T-cell (primary cell): ENCODE measurements around the gene MIOS. TPM values are rescaled to one million over a fixed set of nuclear protein-coding genes. Genes with fewer than 3 reads are reported as not detected.
A peak's percentile ranks its signal among the peaks of the same experiment; 100 is the strongest.

ENCODE experiments used
- ATAC-seq, 4 experiments: fragments of 200-7000 bp in 3 of 4; fragments of 150-1000 bp in 1 of 4; cut with Tn5 transposase; replicated peaks in 1 of 4; 1 replicate in 3 of 4; 2 replicates in 1 of 4; pipeline ENCODE4 v1.10.0; 2021; ENCODE audit warnings: moderate library complexity in 3 of 4, mild to moderate bottlenecking in 2 of 4, moderate number of reproducible peaks in 1 of 4
- CTCF ChIA-PET, 2 donors: fragments of 300-600 bp; sonication (Branson Sonifier 250); formaldehyde crosslinking; loops; one replicate each; lab custom pipeline; 2022; ENCODE audit warnings: antibody characterized with exemption in 2 of 2; lab: Charles Lee
- POLR2A ChIA-PET, 2 donors: fragments of 300-600 bp; sonication (Branson Sonifier 250); formaldehyde crosslinking; loops; one replicate each; lab custom pipeline; 2022; ENCODE audit warnings: antibody characterized with exemption in 2 of 2; lab: Charles Lee
- DNase-seq, 35 experiments: peaks; one replicate each; pipeline versions ENCODE4 v3.0.0 to v3.0.0-alpha.2; 2013 to 2023
- H3K27ac ChIP-seq: one replicate; pipeline ENCODE4 v1.5.1; 2013; ENCODE audit warnings: low read length
- H3K27me3 ChIP-seq, 2 experiments: replicated peaks in 1 of 2; 1 replicate in 1 of 2; 2 replicates in 1 of 2; pipeline versions ENCODE4 v1.6.1 to v1.7.0; 2013; ENCODE audit warnings: low read length in 1 of 2, mixed read lengths in 1 of 2; ENCODE audit not compliant: control insufficient read depth in 2 of 2, insufficient read depth in 2 of 2; ENCODE audit errors: extremely low read depth in 1 of 2
- H3K36me3 ChIP-seq, 2 donors: 1 replicate in 1 of 2; 2 replicates in 1 of 2; pipeline versions ENCODE4 v1.6.1 to v1.7.0; 2013; ENCODE audit warnings: low read length in 1 of 2; ENCODE audit not compliant: control insufficient read depth in 2 of 2, insufficient read depth in 1 of 2; ENCODE audit errors: extremely low read depth in 1 of 2
- H3K4me1 ChIP-seq, 2 experiments: 1 replicate in 1 of 2; 2 replicates in 1 of 2; pipeline versions ENCODE4 v1.6.1 to v1.7.0; 2013; ENCODE audit warnings: low read length in 2 of 2, mixed read lengths in 1 of 2; ENCODE audit not compliant: insufficient read depth in 2 of 2, control insufficient read depth in 1 of 2; ENCODE audit errors: extremely low read depth in 1 of 2
- H3K4me3 ChIP-seq, 2 donors: 1 replicate in 1 of 2; 2 replicates in 1 of 2; pipeline versions ENCODE4 v1.5.1 to v1.7.0; 2013; ENCODE audit warnings: mild to moderate bottlenecking in 2 of 2, low read length in 1 of 2, moderate library complexity in 1 of 2; ENCODE audit not compliant: control insufficient read depth in 1 of 2; ENCODE audit errors: extremely low read depth in 1 of 2
- H3K9me3 ChIP-seq: 2 replicates; pipeline ENCODE4 v1.7.0; 2013
- H3K27ac Mint-ChIP-seq, 2 donors: one replicate each; pipeline ENCODE4 v1.8.0; 2020 to 2021; ENCODE audit warnings: mild to moderate bottlenecking in 2 of 2, mixed read lengths in 2 of 2
- H3K27me3 Mint-ChIP-seq, 2 donors: one replicate each; pipeline ENCODE4 v1.8.0; 2021 to 2022; ENCODE audit warnings: mixed read lengths in 2 of 2
- H3K36me3 Mint-ChIP-seq: one replicate; pipeline ENCODE4 v1.8.0; 2021; ENCODE audit warnings: mixed read lengths
- H3K4me1 Mint-ChIP-seq, 3 donors: one replicate each; pipeline ENCODE4 v1.8.0; 2020 to 2022; ENCODE audit warnings: mixed read lengths in 3 of 3, mild to moderate bottlenecking in 1 of 3
- H3K4me3 Mint-ChIP-seq, 3 donors: one replicate each; pipeline ENCODE4 v1.8.0; 2020 to 2022; ENCODE audit warnings: mild to moderate bottlenecking in 3 of 3, mixed read lengths in 3 of 3, moderate library complexity in 3 of 3
- H3K9me3 Mint-ChIP-seq, 3 donors: one replicate each; pipeline ENCODE4 v1.8.0; 2020 to 2022; ENCODE audit warnings: mixed read lengths in 3 of 3
- WGBS: methylation state at CpG from one replicate; pipeline ENCODE4 v1.1.5; 2013; ENCODE audit warnings: missing lambda C conversion rate; ENCODE audit not compliant: insufficient coverage; 5-methylcytosine and 5-hydroxymethylcytosine counted together
- total RNA-seq, 35 experiments: library from RNA in 6 of 35; stranded (reverse) in 6 of 35; fragments of 120-200 nt in 1 of 35; gene quantifications; one replicate each; pipeline versions ENCODE4 v1.2.1 to v1.2.4 and lab custom pipeline; 2013 to 2026

MIOS gene
- total RNA-seq, 5 donors from 2014 or later (not counting 1 experiment from before 2014, with no cell fraction given) = 26.2 to 33.4 (median 28.0) TPM

DNA sequence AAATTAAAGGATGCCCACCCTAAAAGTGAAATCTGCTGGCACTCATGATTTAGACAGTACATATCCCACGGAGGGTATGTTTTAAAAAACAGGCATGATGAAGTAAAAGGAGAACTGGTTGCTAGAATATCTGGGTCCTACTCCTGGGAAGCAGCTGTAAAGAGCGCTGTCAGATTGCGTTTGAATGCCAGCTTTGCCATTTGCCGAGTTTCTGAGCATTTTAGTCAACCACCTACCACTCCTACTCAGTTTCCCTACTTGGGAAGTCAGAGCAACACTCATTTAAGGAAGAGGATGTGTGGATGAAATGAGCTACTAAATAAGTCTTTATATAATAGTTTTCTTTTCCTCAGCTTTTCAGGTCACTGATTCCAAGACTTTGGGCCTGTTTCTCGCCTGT is 72.7 kb downstream of the MIOS start:
- 20% methylated on average over 2 of the region's 5 CpGs for WGBS
- no peaks in the 10 kb centered on the region for H3K9me3 ChIP-seq
- peak overlapping the region; percentile 95 for H3K27ac ChIP-seq
- peaks cover 14 to 15% of the 10 kb centered on the region in 2 experiments for H3K4me1 ChIP-seq
- DNase-seq (peak in 1 of 35 experiments; percentile 8), ATAC-seq (no peak)
- H3K36me3 ChIP-seq = peaks cover 0 to 18% of the 10 kb centered on the region in 2 donors
- Mint-ChIP-seq H3K4me1 (peaks cover 46 to 51% (median 46%) of the 10 kb centered on the region in 3 donors), H3K36me3 (peaks cover 22% of the 10 kb centered on the region), H3K4me3 (peak overlapping the region; percentile 97 to 98 (median 97)), H3K27ac (peak overlapping the region; percentile 91 to 98), H3K9me3 (no peaks in the 10 kb centered on the region), H3K27me3 (no peaks in the 10 kb centered on the region)
- H3K4me3 ChIP-seq = peak overlapping the region; percentile 72 to 99
- CTCF ChIA-PET = interaction anchor here in 1 of 2 donors (1.7 to 3.7 kb wide), 3 partner anchors 42 to 486 kb away, joined by 5 to 25 read pairs (median 8); no protein-coding TSS in a partner anchor
- POLR2A ChIA-PET = interaction anchor here (0.5 to 3.0 kb wide), 10 partner anchors 38 to 438 kb away, joined by 3 to 20 read pairs (median 4); no protein-coding TSS in a partner anchor
- no peaks in the 10 kb centered on the region for H3K27me3 ChIP-seq

DNA sequence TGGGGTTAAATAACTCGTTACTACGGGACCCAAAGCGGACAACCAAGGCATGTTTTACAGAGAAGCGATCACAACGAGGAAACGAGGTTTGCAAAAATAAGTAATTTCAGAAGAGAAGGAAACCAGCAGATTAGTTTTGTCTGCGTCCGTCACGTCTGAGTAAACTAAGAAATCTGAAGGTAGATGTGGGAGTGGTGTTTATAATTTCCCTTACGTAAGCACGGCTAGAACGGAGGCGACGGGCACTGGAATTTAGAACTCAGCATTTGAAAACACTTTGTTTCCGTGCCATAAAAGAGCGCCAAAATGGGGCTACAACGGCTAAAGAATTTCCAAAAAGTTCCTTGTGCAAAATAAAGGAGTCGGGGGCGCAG is 73.2 kb downstream of the MIOS start:
- no peaks in the 10 kb centered on the region for H3K9me3 Mint-ChIP-seq
- H3K36me3 Mint-ChIP-seq = peaks cover 26% of the 10 kb centered on the region
- no peaks in the 10 kb centered on the region for H3K9me3 ChIP-seq
- H3K27me3 Mint-ChIP-seq = no peaks in the 10 kb centered on the region
- peaks cover 14 to 15% of the 10 kb centered on the region in 2 experiments for H3K4me1 ChIP-seq
- H3K27ac ChIP-seq = peak overlapping the region; percentile 95
- peak in 33 of 35 experiments; percentile 19 to 80 (median 53) for DNase-seq
- WGBS = 0% methylated on average over 18 of the region's 19 CpGs
- H3K4me1 Mint-ChIP-seq = peaks cover 49 to 55% (median 50%) of the 10 kb centered on the region in 3 donors
- H3K4me3 ChIP-seq = peak overlapping the region; percentile 72 to 99
- H3K27ac Mint-ChIP-seq = peak overlapping the region; percentile 91 to 98
- ChIA-PET POLR2A (interaction anchor here (0.5 to 3.0 kb wide), 14 partner anchors 38 to 458 kb away, joined by 3 to 20 read pairs (median 4); partner anchors contain the start of gene C1GALT1 (in 1 of the 2)), CTCF (interaction anchor here in 1 of 2 donors (1.4 to 3.7 kb wide), 6 partner anchors 41 to 486 kb away, joined by 3 to 25 read pairs (median 6); no protein-coding TSS in a partner anchor)
- no peaks in the 10 kb centered on the region for H3K27me3 ChIP-seq
- peaks cover 0 to 18% of the 10 kb centered on the region in 2 donors for H3K36me3 ChIP-seq
- peak; percentile 18 to 45 (median 20) for ATAC-seq
- H3K4me3 Mint-ChIP-seq = peak overlapping the region; percentile 97 to 98 (median 97)

DNA sequence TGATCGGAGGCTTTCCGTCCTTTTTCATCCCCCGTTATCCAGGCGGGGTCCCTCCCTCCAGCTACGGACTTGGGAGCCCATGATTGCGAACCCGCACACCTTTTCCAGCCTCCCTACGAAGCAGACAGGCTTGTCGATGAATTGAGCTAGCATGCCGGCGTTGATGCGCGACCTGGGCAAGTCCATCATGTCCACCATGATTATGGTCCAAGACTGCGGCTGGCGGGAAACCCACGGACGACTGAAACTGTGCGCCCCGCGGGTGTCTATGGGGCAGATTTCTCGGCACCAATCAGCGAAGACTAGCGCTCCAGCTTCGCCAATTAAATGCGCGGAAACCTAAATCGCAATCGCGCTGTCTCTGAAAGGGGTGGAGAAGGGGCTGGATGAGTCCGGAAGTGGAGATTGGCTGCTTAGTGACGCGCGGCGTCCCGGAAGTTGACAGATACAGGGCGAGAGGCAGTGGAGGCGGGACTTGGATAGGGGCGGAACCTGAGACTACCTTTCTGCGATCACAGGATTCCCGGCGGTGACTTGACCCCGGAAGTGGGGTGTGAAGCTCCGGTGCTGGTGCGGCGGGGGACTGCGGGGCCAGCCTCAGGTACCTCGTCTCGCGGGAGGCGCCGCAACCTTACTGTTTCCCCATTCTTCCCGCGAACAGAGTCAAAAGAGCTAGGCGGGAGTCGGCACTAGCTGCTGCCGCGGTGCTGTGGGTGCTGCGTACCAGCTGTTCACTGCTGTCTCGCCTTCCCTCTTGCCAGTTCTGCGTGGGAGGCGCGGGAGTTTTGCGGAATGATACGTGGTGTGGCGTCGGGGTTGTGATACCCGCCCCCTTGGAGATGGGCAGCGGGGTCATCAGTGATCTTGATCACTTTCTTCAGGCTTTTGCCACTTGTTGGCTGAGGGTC is 73.8 kb downstream of the MIOS start, which contains the start of gene UMAD1:
Gene UMAD1, plus strand, starts transcription at position 532 of the 908 bp plus-strand sequence. CDS start 32,620 bp downstream, outside the sequence.
- H3K9me3 Mint-ChIP-seq = no peaks in the 10 kb centered on the region
- POLR2A ChIA-PET = interaction anchor here (0.5 to 3.0 kb wide), 17 partner anchors 37 to 575 kb away, joined by 3 to 20 read pairs (median 4); partner anchors contain the start of gene C1GALT1 (in 1 of the 2)
- 0% methylated on average over 58 of the region's 68 CpGs for WGBS
- peak within 1 kb of the TSS; percentile 97 to 98 (median 97) for H3K4me3 Mint-ChIP-seq
- DNase-seq (peak; percentile 94 to 100 (median 99)), ATAC-seq (peak; percentile 93 to 96 (median 96))
- no peaks in the 10 kb centered on the region for H3K27me3 Mint-ChIP-seq
- H3K27ac Mint-ChIP-seq = peak within 1 kb of the TSS; percentile 91 to 98
- H3K36me3 ChIP-seq = peaks cover 0 to 13% of the 10 kb centered on the region in 2 donors
- H3K9me3 ChIP-seq = no peaks in the 10 kb centered on the region
- peak within 1 kb of the TSS; percentile 95 for H3K27ac ChIP-seq
- peaks cover 52 to 58% (median 53%) of the 10 kb centered on the region in 3 donors for H3K4me1 Mint-ChIP-seq
- H3K4me1 ChIP-seq = peaks cover 14 to 15% of the 10 kb centered on the region in 2 experiments
- H3K4me3 ChIP-seq = peak within 1 kb of the TSS; percentile 72 to 99
- peaks cover 26% of the 10 kb centered on the region for H3K36me3 Mint-ChIP-seq
- H3K27me3 ChIP-seq = no peaks in the 10 kb centered on the region
- CTCF ChIA-PET = interaction anchor here (0.6 to 3.7 kb wide), 7 partner anchors 40 to 485 kb away, joined by 3 to 25 read pairs (median 5); no protein-coding TSS in a partner anchor

DNA sequence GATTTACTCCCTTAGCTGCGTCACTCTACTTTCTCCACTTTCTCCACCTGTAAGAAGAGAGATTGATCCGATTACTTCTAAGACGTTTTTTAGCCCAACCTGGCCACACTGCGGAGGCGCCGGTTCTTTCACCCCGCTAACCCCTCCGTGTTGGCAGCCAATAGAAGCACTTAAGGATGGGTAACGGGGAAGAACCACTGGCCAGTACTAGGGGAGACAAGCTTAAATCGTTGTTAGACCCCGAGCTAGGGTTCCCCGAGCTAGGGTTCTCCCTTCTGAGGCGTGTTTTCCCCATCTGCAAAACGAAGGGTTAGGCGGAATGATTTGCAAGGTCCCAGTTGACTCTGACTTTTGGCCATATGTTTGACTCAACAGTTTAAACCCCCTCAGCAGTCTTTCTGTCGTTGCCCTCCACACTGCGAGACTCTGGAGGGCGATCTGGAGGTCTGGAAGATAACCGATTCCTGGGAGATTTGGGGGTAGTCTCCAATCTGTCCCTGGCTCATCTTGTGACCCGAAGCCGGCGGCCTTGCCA is 74.5 kb downstream of the MIOS start:
- Histone ChIP-seq H3K4me1 (peaks cover 14 to 15% of the 10 kb centered on the region in 2 experiments), H3K27ac (peak overlapping the region; percentile 95), H3K27me3 (no peaks in the 10 kb centered on the region), H3K4me3 (peak overlapping the region; percentile 72 to 99), H3K36me3 (peaks cover 0 to 11% of the 10 kb centered on the region in 2 donors), H3K9me3 (no peaks in the 10 kb centered on the region)
- H3K4me1 Mint-ChIP-seq = peaks cover 59 to 64% (median 59%) of the 10 kb centered on the region in 3 donors
- H3K4me3 Mint-ChIP-seq = peak overlapping the region; percentile 97 to 98 (median 97)
- ChIA-PET POLR2A (interaction anchor here (0.6 to 3.0 kb wide), 11 partner anchors 36 to 574 kb away, joined by 3 to 20 read pairs (median 4); partner anchors contain the start of gene C1GALT1 (in 1 of the 2)), CTCF (interaction anchor here in 1 of 2 donors (1.4 to 3.7 kb wide), 7 partner anchors 40 to 485 kb away, joined by 3 to 25 read pairs (median 5); no protein-coding TSS in a partner anchor)
- H3K27ac Mint-ChIP-seq = peak overlapping the region; percentile 91 to 98
- peaks cover 30% of the 10 kb centered on the region for H3K36me3 Mint-ChIP-seq
- 13% methylated on average over 13 of the region's 22 CpGs for WGBS
- H3K27me3 Mint-ChIP-seq = no peaks in the 10 kb centered on the region
- DNase-seq (peak in 5 of 35 experiments; percentile 16 to 46 (median 39)), ATAC-seq (peak; percentile 4 to 21 (median 10))
- no peaks in the 10 kb centered on the region for H3K9me3 Mint-ChIP-seq

DNA sequence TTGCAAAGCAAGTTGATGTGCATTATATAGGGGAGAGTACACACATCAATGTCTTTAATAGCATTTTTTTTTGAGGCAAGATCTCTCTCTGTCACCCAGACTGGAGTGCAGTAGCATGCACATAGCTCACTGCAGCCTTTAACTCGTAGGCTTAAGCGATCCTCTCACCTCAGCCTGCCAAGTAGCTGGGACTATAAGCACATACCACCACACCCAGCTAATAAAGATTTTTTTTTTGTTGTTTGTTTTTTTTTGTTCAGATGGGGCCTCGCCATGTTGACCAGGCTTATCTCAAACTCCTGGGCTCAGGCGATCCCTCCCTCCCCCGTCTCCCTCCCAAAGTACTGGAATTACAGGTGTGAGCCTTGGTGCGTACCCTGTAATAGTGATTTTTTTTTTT is 75.4 kb downstream of the MIOS start:
- no peak for DNase-seq
- Histone ChIP-seq H3K4me1 (peaks cover 14 to 15% of the 10 kb centered on the region in 2 experiments), H3K9me3 (no peaks in the 10 kb centered on the region), H3K27ac (no peak overlapping the region), H3K27me3 (no peaks in the 10 kb centered on the region), H3K4me3 (no peak overlapping the region), H3K36me3 (peaks cover 0 to 3% of the 10 kb centered on the region in 2 donors)
- ATAC-seq = no peak
- peaks cover 64 to 70% (median 66%) of the 10 kb centered on the region in 3 donors for H3K4me1 Mint-ChIP-seq
- peaks cover 33% of the 10 kb centered on the region for H3K36me3 Mint-ChIP-seq
- ChIA-PET POLR2A (interaction anchor here in 1 of 2 donors (0.6 to 3.0 kb wide), 3 partner anchors 13 to 566 kb away, joined by 3 to 20 read pairs (median 3); no protein-coding TSS in a partner anchor), CTCF (interaction anchor here (0.7 to 3.7 kb wide), 4 partner anchors 39 to 123 kb away, joined by 3 to 25 read pairs (median 4); no protein-coding TSS in a partner anchor)
- no peaks in the 10 kb centered on the region for H3K9me3 Mint-ChIP-seq
- H3K27ac Mint-ChIP-seq = peak overlapping the region in 1 of 2 donors; percentile 91
- peak overlapping the region; percentile 97 to 98 (median 97) for H3K4me3 Mint-ChIP-seq
- no peaks in the 10 kb centered on the region for H3K27me3 Mint-ChIP-seq
- no CpG with 5 or more reads among the region's 6 CpGs for WGBS
